GM19438 (cell line): ENCODE data around the gene PSRC1.
"Not testable (repeated sequence)": the region's sequence is repeated elsewhere in the genome, so short reads cannot be mapped to it uniquely, and the experiment has no call there.

Experiments used
- ATAC-seq: cut with Tn5 transposase; IDR thresholded peaks from one replicate; pipeline ENCODE4 v1.9.1; 2021; ENCODE audit warnings: low read depth; ENCODE audit not compliant: unreplicated experiment

Gene PSRC1

GRCh38 chr1:109298666-109299557 lies 16.0 kb upstream of the PSRC1 start:
- no peak for ATAC-seq

GRCh38 chr1:109296782-109297181 lies 13.8 kb upstream of the PSRC1 start:
- no peak for ATAC-seq

DNA sequence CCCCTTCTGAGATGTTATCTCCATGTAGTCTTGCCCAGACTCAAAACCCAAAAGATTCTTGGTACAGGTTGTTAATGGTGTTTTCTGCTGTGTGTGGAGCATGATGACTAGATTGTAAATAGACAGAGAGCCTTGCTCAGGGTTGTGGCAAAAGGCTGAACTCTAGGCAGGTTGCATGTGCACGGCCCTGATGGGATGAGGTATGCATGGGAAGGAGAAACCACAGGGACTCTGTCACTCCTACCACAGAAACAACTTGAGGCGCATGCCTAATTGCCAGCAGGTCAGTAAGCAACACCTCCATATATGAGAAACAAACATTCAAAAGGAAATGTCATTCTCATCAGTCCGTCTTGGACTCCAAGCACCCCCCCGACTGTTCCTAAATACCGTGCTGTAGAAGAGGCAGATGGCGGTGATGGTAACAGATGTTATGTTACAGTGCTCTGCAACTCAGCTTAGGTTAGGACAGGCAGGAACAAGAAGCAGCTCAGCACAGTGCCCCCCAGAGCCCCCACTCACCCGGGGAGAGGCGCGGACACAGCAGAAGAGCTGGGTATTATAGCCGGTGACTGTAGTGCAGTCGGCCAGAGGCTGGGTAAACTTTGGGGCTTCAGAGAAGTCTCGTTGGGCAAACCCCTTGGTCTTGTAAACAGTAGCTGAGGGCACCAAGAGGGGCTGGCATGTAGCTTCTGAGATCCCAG lies 12.9 kb upstream of the PSRC1 start:
- no peak for ATAC-seq

DNA sequence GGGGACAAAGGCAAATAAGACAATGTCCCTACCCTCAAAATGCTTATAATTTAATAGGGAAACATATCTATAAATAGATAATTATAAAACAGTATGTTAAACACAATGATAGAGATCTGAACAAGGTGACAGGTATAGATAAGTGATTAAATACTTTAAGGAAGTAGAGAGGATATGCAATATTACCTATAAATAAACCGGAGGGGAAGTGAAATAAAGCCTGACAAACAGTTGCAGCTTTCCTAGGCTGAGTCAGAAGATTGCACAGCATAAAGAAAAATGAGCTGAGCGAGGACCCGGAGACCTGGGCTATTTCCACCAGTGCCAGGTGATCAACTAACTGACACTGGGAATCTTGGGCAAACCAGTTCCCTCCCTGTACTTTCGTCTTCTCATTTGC lies 11.5 kb upstream of the PSRC1 start:
- no peak for ATAC-seq

GRCh38 chr1:109293026-109293425 lies 10.1 kb upstream of the PSRC1 start:
- no peak for ATAC-seq

GRCh38 chr1:109292364-109292763 lies 9.4 kb upstream of the PSRC1 start:
- no peak for ATAC-seq

DNA sequence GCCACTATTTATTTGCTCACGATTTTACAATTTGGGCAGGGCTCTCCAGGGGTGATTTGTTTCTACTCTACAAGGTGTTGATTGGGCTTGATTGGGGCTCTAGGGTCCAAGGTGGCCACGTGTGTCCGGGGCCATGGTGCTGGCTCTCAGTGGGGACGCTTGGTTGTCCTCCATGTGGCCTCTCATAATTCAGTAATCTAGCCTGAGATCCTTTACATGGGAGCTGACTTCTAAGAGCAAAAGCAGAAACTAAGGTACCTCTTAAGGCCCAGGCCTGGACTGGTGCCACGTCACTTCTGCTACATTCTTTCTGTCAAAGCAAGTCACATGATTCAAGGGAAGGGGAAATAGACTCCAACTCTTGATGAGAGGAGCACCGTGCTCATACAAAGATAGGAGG lies 8.1 kb upstream of the PSRC1 start:
- ATAC-seq, result no peak

DNA sequence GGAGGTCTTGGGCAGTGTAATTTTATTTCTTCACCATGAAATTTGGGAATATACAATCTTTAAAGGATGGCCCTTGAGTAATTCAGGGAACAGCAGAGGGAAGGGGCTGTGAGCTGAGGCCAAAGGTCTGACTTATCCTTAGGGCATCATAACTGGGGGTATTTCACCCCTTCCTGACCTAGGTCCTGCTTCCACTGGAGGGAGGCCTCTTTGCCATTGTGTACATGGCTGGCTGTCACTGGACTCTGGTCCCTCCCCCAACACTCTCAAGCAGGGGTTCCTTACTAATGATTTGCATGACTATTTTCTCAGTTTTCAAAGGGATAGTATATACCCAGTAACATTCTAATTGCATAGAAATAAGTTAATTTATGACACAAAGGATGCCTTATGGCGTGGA lies 7.2 kb upstream of the PSRC1 start:
- ATAC-seq, result no peak

DNA sequence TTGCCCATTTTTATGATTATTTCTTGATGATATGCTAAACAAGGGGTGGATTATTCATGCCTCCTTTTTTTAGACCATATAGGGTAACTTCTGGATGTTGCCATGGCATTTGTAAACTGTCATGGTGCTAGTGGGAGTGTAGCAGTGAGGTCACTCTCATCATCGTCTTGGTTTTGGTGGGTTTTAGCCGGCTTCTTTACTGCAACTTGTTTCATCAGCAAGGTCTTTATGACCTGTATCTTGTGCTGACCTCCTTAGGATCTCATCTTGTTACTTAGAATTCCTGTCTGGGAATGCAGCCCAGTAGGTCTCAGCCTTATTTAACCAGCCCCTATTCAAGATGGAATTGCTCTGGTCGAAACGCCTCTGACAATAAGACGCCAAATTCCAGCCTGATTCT lies 3.8 kb upstream of the PSRC1 start:
- ATAC-seq, result not testable (repeated sequence)

DNA sequence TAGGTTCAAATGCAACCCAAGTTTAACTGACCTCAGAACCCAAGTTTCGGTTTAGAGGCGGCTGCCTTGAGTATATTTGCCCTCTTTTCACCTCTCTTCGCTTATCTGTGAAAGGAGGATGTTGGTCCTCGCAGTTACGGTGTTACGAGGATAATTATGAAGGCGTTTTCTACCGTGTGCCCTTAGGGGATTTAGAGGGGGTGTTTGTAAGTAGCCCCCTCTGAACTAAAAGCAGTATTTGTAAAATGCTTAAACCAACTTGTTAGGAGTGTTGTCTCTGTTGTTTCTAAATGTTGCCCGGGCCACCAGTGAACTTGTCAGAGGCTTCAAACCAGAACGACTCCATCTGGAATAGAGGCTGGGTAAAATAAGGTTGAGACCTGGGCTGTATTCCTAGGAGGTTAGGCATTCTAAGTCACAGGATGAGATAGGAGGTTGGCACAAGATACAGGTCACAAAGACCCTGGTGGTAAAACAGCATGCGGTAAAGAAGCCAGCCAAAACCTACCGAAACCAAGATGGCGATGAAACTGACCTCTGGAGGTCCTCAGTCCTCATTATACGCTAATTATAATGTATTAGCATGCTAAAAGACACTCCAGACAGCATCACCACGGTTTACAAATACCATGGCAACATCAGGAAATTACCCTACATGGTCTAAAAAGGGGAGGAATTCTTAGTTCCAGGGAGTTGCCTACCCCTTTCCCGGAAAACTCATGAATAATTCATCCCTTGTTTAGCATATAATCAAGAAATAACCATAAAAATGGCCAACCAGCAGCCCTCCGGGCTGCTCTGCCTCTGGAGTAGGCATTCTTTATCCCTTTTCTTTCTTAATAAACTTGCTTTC lies 1.0 kb upstream of the PSRC1 start:
- peak; percentile 41 for ATAC-seq

- ATAC-seq, result no peak
Measured at GRCh38 chr1:109282497-109282951, 421 bp downstream of the PSRC1 start.

- no peak for ATAC-seq
Measured at GRCh38 chr1:109281680-109282496, 1.1 kb downstream of the PSRC1 start.

- no peak for ATAC-seq
Measured at GRCh38 chr1:109280862-109281261, 2.1 kb downstream of the PSRC1 start.

GRCh38 chr1:109279615-109280278 lies 3.2 kb downstream of the PSRC1 start:
- ATAC-seq, result no peak

GRCh38 chr1:109277434-109278204 lies 5.3 kb downstream of the PSRC1 start:
- no peak for ATAC-seq

- no peak for ATAC-seq
Measured at GRCh38 chr1:109275706-109276345, 7.1 kb downstream of the PSRC1 start.

DNA sequence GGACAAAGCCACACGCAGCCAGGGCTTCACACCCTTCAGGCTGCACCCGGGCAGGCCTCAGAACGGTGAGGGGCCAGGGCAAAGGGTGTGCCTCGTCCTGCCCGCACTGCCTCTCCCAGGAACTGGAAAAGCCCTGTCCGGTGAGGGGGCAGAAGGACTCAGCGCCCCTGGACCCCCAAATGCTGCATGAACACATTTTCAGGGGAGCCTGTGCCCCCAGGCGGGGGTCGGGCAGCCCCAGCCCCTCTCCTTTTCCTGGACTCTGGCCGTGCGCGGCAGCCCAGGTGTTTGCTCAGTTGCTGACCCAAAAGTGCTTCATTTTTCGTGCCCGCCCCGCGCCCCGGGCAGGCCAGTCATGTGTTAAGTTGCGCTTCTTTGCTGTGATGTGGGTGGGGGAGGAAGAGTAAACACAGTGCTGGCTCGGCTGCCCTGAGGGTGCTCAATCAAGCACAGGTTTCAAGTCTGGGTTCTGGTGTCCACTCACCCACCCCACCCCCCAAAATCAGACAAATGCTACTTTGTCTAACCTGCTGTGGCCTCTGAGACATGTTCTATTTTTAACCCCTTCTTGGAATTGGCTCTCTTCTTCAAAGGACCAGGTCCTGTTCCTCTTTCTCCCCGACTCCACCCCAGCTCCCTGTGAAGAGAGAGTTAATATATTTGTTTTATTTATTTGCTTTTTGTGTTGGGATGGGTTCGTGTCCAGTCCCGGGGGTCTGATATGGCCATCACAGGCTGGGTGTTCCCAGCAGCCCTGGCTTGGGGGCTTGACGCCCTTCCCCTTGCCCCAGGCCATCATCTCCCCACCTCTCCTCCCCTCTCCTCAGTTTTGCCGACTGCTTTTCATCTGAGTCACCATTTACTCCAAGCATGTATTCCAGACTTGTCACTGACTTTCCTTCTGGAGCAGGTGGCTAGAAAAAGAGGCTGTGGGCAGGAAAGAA lies 8.1 kb downstream of the PSRC1 start:
- ATAC-seq, result no peak
